DND-41 (cell line): Measurements from ENCODE around the gene GARNL3.

Source experiments
- ATAC-seq: fragments of 200-7000 bp; cut with Tn5 transposase; 3 replicates; pipeline ENCODE4 v1.9.1; 2021; ENCODE audit warnings: low read depth; ENCODE audit not compliant: insufficient read depth
- DNase-seq: peaks from one replicate; pipeline ENCODE4 v3.0.0-alpha.2; 2020
- H2AFZ ChIP-seq: 2 replicates; pipeline ENCODE4 v1.6.0; 2012; ENCODE audit warnings: low read depth, low read length
- H3K27ac ChIP-seq: 2 replicates; pipeline ENCODE4 v1.5.1; 2012; ENCODE audit warnings: low read length, inconsistent platforms
- H3K27me3 ChIP-seq: fragments of 200-600 bp; sonication (generic); 2 replicates; pipeline ENCODE4 v1.6.0; 2012; ENCODE audit warnings: low read length, mild to moderate bottlenecking, inconsistent platforms; ENCODE audit not compliant: insufficient read depth, poor library complexity
- H3K36me3 ChIP-seq: 2 replicates; pipeline ENCODE4 v1.5.1; 2012; ENCODE audit warnings: low read length, inconsistent platforms; ENCODE audit not compliant: insufficient read depth
- H3K4me1 ChIP-seq: 2 replicates; pipeline ENCODE4 v1.5.1; 2012; ENCODE audit warnings: mild to moderate bottlenecking, low read length; ENCODE audit not compliant: insufficient read depth
- H3K4me2 ChIP-seq: 2 replicates; pipeline ENCODE4 v1.6.0; 2012; ENCODE audit warnings: mild to moderate bottlenecking, moderate library complexity, low read length, inconsistent platforms; ENCODE audit not compliant: insufficient read depth
- H3K4me3 ChIP-seq, 2 experiments: fragments of 200-600 bp in 1 of 2; shearing (Covaris generic) in 1 of 2; 2 replicates each; pipeline ENCODE4 v1.5.1; 2012 to 2016; ENCODE audit warnings: inconsistent platforms in 2 of 2, low read length in 2 of 2, mild to moderate bottlenecking in 2 of 2, low read depth in 1 of 2, moderate library complexity in 1 of 2
- H3K79me2 ChIP-seq: 2 replicates; pipeline ENCODE4 v1.6.0; 2012; ENCODE audit warnings: low read length, inconsistent platforms; ENCODE audit not compliant: insufficient read depth
- H3K9ac ChIP-seq: 2 replicates; pipeline ENCODE4 v1.6.0; 2012; ENCODE audit warnings: low read depth, mild to moderate bottlenecking, inconsistent platforms, low read length, moderate library complexity
- H3K9me3 ChIP-seq: 2 replicates; pipeline ENCODE4 v1.5.1; 2012; ENCODE audit warnings: low read length, moderate library complexity, mild to moderate bottlenecking, inconsistent platforms; ENCODE audit not compliant: insufficient read depth, severe bottlenecking
- H4K20me1 ChIP-seq: 2 replicates; pipeline ENCODE4 v1.6.0; 2012; ENCODE audit warnings: low read length; ENCODE audit not compliant: insufficient read depth
- CTCF ChIP-seq: IDR thresholded peaks from 2 replicates; pipeline ENCODE4 v1.5.1; 2012; ENCODE audit warnings: borderline replicate concordance, low read length, moderate library complexity, mild to moderate bottlenecking; ENCODE audit not compliant: poor library complexity, severe bottlenecking; ENCODE audit errors: extremely low read depth
- EZH2 ChIP-seq: IDR thresholded peaks from 3 replicates; pipeline ENCODE4 v1.6.1; 2012; ENCODE audit warnings: borderline replicate concordance, low read depth, mild to moderate bottlenecking, moderate library complexity, low read length, inconsistent platforms; ENCODE audit not compliant: severe bottlenecking

GARNL3 gene

DNA sequence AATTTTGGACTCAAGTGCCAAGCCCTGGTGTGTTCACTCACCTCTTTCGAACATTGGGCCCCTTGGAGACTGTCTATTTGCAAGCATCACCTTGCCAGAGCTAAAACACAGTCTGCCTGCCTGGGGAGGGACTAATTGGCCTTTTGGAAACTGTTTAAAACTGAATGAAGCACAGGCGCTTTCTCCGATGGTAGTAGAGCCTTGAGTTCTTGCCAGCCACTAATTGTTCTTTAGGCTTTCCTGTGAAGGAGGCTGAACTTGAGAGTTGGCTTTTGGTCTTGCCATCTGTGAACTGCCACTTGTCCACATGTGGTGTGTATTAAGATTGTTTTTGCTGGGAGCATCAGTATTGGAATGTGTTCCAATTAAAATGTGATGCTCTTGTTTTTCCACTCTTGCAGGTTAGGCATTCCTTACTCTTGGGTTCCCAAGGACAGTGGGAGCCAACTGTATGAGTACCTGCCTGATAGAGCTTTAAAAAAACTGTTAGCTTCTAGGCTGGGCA, 26.0 kb downstream of the GARNL3 start:
- Histone ChIP-seq H3K27me3 (peaks cover 45% of the 10 kb centered on the region), H4K20me1 (no peaks in the 10 kb centered on the region), H3K4me2 (no peak overlapping the region), H3K9ac (no peak overlapping the region), H3K27ac (no peak overlapping the region), H3K4me1 (no peaks in the 10 kb centered on the region), H2AFZ (no peak overlapping the region), H3K79me2 (no peaks in the 10 kb centered on the region), H3K9me3 (no peaks in the 10 kb centered on the region), H3K4me3 (no peak overlapping the region), H3K36me3 (no peaks in the 10 kb centered on the region)
- ATAC-seq (no peak), DNase-seq (no peak)
- no peak for TF ChIP-seq CTCF

- no peak for ATAC-seq
- Histone ChIP-seq H3K4me1 (no peaks in the 10 kb centered on the region), H3K79me2 (no peaks in the 10 kb centered on the region), H3K36me3 (no peaks in the 10 kb centered on the region), H3K9ac (no peak overlapping the region), H2AFZ (no peak overlapping the region), H4K20me1 (no peaks in the 10 kb centered on the region), H3K27me3 (peaks cover 46% of the 10 kb centered on the region), H3K4me3 (no peak overlapping the region), H3K4me2 (no peak overlapping the region), H3K27ac (no peak overlapping the region), H3K9me3 (no peaks in the 10 kb centered on the region)
- DNase-seq = no peak
- no peak for TF ChIP-seq CTCF
Observed at GRCh38 chr9:127291246-127291778, 26.7 kb downstream of the GARNL3 start.

- no peaks in the 10 kb centered on the region for H3K9me3 ChIP-seq
- DNase-seq (no peak), ATAC-seq (no peak)
- H3K4me3 ChIP-seq = no peak overlapping the region
- H3K4me2 ChIP-seq = no peak overlapping the region
- H3K4me1 ChIP-seq = no peaks in the 10 kb centered on the region
- no peaks in the 10 kb centered on the region for H4K20me1 ChIP-seq
- H3K9ac ChIP-seq = no peak overlapping the region
- H3K79me2 ChIP-seq = no peaks in the 10 kb centered on the region
- H3K27me3 ChIP-seq = peaks cover 44% of the 10 kb centered on the region
- TF ChIP-seq CTCF = no peak
- TF ChIP-seq EZH2 = no peak
- no peak overlapping the region for H3K27ac ChIP-seq
- no peak overlapping the region for H2AFZ ChIP-seq
- no peaks in the 10 kb centered on the region for H3K36me3 ChIP-seq
Observed at GRCh38 chr9:127292415-127292814, 27.8 kb downstream of the GARNL3 start.

DNA sequence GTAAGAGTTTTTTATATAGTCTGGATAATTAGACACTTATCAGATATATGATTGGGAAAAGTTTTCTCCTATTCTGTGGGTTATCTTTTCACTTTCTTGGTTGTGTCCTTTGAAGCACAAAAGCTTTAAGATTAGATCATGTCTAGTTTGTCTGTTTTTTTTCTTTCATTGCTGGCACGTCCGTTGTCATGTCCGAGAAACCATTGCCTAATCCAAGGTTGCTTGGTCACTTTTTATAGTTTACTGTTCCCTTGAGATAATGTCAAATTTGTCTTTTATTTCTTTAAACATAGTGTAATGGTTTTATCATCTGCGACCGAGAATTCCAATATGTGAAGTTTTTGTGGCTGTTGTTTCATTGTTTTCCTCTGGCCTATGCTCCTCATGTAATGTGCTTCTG, 28.8 kb downstream of the GARNL3 start:
- Histone ChIP-seq H3K27ac (no peak overlapping the region), H3K4me2 (no peak overlapping the region), H3K36me3 (no peaks in the 10 kb centered on the region), H3K9me3 (no peaks in the 10 kb centered on the region), H3K27me3 (peaks cover 37% of the 10 kb centered on the region), H4K20me1 (no peaks in the 10 kb centered on the region), H2AFZ (no peak overlapping the region), H3K4me1 (no peaks in the 10 kb centered on the region), H3K9ac (no peak overlapping the region), H3K79me2 (no peaks in the 10 kb centered on the region), H3K4me3 (no peak overlapping the region)
- TF ChIP-seq EZH2 (no peak), CTCF (no peak)
- ATAC-seq = no peak
- DNase-seq = no peak
